H9 (cell line): ENCODE data around the gene CGB8. TPM values are rescaled to one million over a fixed set of nuclear protein-coding genes. Genes with fewer than 3 reads are reported as not detected.
A peak's percentile ranks its signal among the peaks of the same experiment; 100 is the strongest.
"Not testable (repeated sequence)": the region's sequence is repeated elsewhere in the genome, so short reads cannot be mapped to it uniquely, and the experiment has no call there.

Source experiments
- DNase-seq: peaks from one replicate; pipeline ENCODE4 v3.0.0-alpha.2; 2017
- H2AFZ ChIP-seq: one replicate; pipeline ENCODE4 v1.6.1; 2013; ENCODE audit warnings: mild to moderate bottlenecking, low read length, control low read depth, moderate library complexity
- H2AK5ac ChIP-seq: 2 replicates; pipeline ENCODE4 v1.6.1; 2013; ENCODE audit warnings: low read length, control low read depth, mixed read lengths; ENCODE audit not compliant: insufficient read length
- H2BK120ac ChIP-seq: one replicate; pipeline ENCODE4 v1.6.1; 2013; ENCODE audit warnings: low read depth, mild to moderate bottlenecking, low read length, control low read depth, inconsistent platforms; ENCODE audit not compliant: poor library complexity, severe bottlenecking
- H2BK12ac ChIP-seq: 2 replicates; pipeline ENCODE4 v1.6.1; 2013; ENCODE audit warnings: low read length, control low read depth, mixed read lengths, low read depth; ENCODE audit not compliant: insufficient read length
- H2BK15ac ChIP-seq: 2 replicates; pipeline ENCODE4 v1.6.1; 2013; ENCODE audit warnings: low read depth, low read length, control low read depth
- H2BK20ac ChIP-seq: one replicate; pipeline ENCODE4 v1.6.1; 2013; ENCODE audit warnings: low read depth, mild to moderate bottlenecking, low read length, control low read depth, inconsistent platforms; ENCODE audit not compliant: poor library complexity, severe bottlenecking
- H2BK5ac ChIP-seq: 2 replicates; pipeline ENCODE4 v1.6.1; 2013; ENCODE audit warnings: low read length, control low read depth, mixed read lengths; ENCODE audit not compliant: insufficient read length
- H3K14ac ChIP-seq: 2 replicates; pipeline ENCODE4 v1.6.1; 2013; ENCODE audit warnings: low read length, control low read depth; ENCODE audit not compliant: insufficient read depth
- H3K18ac ChIP-seq: 2 replicates; pipeline ENCODE4 v1.6.1; 2013; ENCODE audit warnings: low read depth, mild to moderate bottlenecking, mixed read lengths, low read length, control low read depth; ENCODE audit not compliant: insufficient read length
- H3K23ac ChIP-seq: 2 replicates; pipeline ENCODE4 v1.6.1; 2013; ENCODE audit warnings: low read length, control low read depth, mixed read lengths, low read depth; ENCODE audit not compliant: insufficient read length
- H3K23me2 ChIP-seq: 2 replicates; pipeline ENCODE4 v1.6.1; 2013; ENCODE audit warnings: low read depth, mild to moderate bottlenecking, mixed read lengths, low read length, control low read depth; ENCODE audit not compliant: insufficient read length, poor library complexity, severe bottlenecking
- H3K27ac ChIP-seq: 2 replicates; pipeline ENCODE4 v1.5.1; 2013; ENCODE audit warnings: low read length, control low read depth, mixed read lengths, low read depth; ENCODE audit not compliant: insufficient read length
- H3K27me3 ChIP-seq: 2 replicates; pipeline ENCODE4 v1.6.1; 2013; ENCODE audit warnings: low read length, control low read depth, inconsistent platforms; ENCODE audit not compliant: insufficient read depth
- H3K4ac ChIP-seq: 2 replicates; pipeline ENCODE4 v1.6.1; 2013; ENCODE audit warnings: low read depth, mild to moderate bottlenecking, control low read depth, inconsistent platforms, low read length, moderate library complexity
- H3K4me1 ChIP-seq: 2 replicates; pipeline ENCODE4 v1.6.1; 2013; ENCODE audit warnings: low read length, control low read depth, inconsistent platforms; ENCODE audit not compliant: insufficient read depth
- H3K4me2 ChIP-seq: 2 replicates; pipeline ENCODE4 v1.6.1; 2013; ENCODE audit warnings: low read length, control low read depth, mixed read lengths; ENCODE audit not compliant: insufficient read length, insufficient read depth
- H3K56ac ChIP-seq: 2 replicates; pipeline ENCODE4 v1.6.1; 2013; ENCODE audit warnings: low read depth, mild to moderate bottlenecking, mixed read lengths, low read length, control low read depth; ENCODE audit not compliant: insufficient read length
- H3K79me1 ChIP-seq: 2 replicates; pipeline ENCODE4 v1.6.1; 2013; ENCODE audit warnings: low read depth, mild to moderate bottlenecking, moderate library complexity, low read length, control low read depth, inconsistent platforms; ENCODE audit not compliant: insufficient read depth, poor library complexity, severe bottlenecking
- H3K79me2 ChIP-seq: 2 replicates; pipeline ENCODE4 v1.6.1; 2013; ENCODE audit warnings: low read length, control low read depth, inconsistent platforms; ENCODE audit not compliant: insufficient read depth
- H3K9ac ChIP-seq: 2 replicates; pipeline ENCODE4 v1.6.1; 2013; ENCODE audit warnings: low read length, control low read depth, mixed read lengths; ENCODE audit not compliant: insufficient read length; ENCODE audit errors: extremely low read depth
- H3K9me3 ChIP-seq: one replicate; pipeline ENCODE4 v1.6.1; 2013; ENCODE audit warnings: low read depth, low read length, inconsistent platforms; ENCODE audit not compliant: control insufficient read depth
- H3T11ph ChIP-seq: one replicate; pipeline ENCODE4 v1.6.1; 2013; ENCODE audit warnings: mild to moderate bottlenecking, low read length, control low read depth, inconsistent platforms
- H4K20me1 ChIP-seq: one replicate; pipeline ENCODE4 v1.6.1; 2013; ENCODE audit not compliant: control insufficient read depth, insufficient read length, insufficient read depth
- H4K5ac ChIP-seq: 2 replicates; pipeline ENCODE4 v1.6.1; 2013; ENCODE audit warnings: low read depth, mild to moderate bottlenecking, mixed read lengths, low read length, control low read depth; ENCODE audit not compliant: insufficient read length
- H4K8ac ChIP-seq: replicated peaks from 2 replicates; pipeline ENCODE4 v1.6.1; 2013; ENCODE audit warnings: low read length, control low read depth, mixed read lengths, low read depth; ENCODE audit not compliant: insufficient read length
- H4K91ac ChIP-seq: 2 replicates; pipeline ENCODE4 v1.6.1; 2013; ENCODE audit warnings: low read depth, mild to moderate bottlenecking, moderate library complexity, mixed read lengths, low read length, control low read depth; ENCODE audit not compliant: insufficient read length
- H3K27ac Mint-ChIP-seq, 3 experiments: 2 replicates in 2 of 3; 3 replicates in 1 of 3; pipeline ENCODE4 v1.8.0; 2020 to 2021; ENCODE audit warnings: mixed read lengths in 3 of 3, mild to moderate bottlenecking in 1 of 3, moderate library complexity in 1 of 3
- H3K27me3 Mint-ChIP-seq: 2 replicates; pipeline ENCODE4 v1.8.0; 2021; ENCODE audit warnings: low read depth, mild to moderate bottlenecking, moderate library complexity, mixed read lengths
- H3K36me3 Mint-ChIP-seq, 3 experiments: 2 replicates in 2 of 3; 3 replicates in 1 of 3; pipeline ENCODE4 v1.8.0; 2020 to 2021; ENCODE audit warnings: low read depth in 3 of 3, mixed read lengths in 3 of 3; ENCODE audit not compliant: insufficient read depth in 1 of 3
- H3K4me1 Mint-ChIP-seq, 2 experiments: 2 replicates each; pipeline ENCODE4 v1.8.0; 2020; ENCODE audit warnings: mixed read lengths in 2 of 2
- H3K4me3 Mint-ChIP-seq, 2 experiments: 2 replicates in 1 of 2; 3 replicates in 1 of 2; pipeline ENCODE4 v1.8.0; 2020 to 2021; ENCODE audit warnings: mild to moderate bottlenecking in 2 of 2, mixed read lengths in 2 of 2, moderate library complexity in 1 of 2
- H3K9me3 Mint-ChIP-seq, 2 experiments: 2 replicates in 1 of 2; 3 replicates in 1 of 2; pipeline ENCODE4 v1.8.0; 2020; ENCODE audit warnings: mild to moderate bottlenecking in 2 of 2, mixed read lengths in 2 of 2, moderate library complexity in 1 of 2
- CTCF ChIP-seq: fragments of 200-600 bp; sonication (generic); conservative IDR thresholded peaks from 3 replicates; pipeline ENCODE4 v1.8.0; 2021; ENCODE audit warnings: antibody characterized with exemption, mild to moderate bottlenecking
- WGBS: extraction: QIAGEN DNeasy Blood & Tissue Kit; methylation state at CpG from one replicate; pipeline ENCODE4 v1.1.7; 2013; ENCODE audit warnings: missing lambda C conversion rate, low lambda C conversion rate, mixed read lengths; ENCODE audit not compliant: insufficient read length; ENCODE audit errors: extremely low coverage; 5-methylcytosine and 5-hydroxymethylcytosine counted together
- total RNA-seq: library from RNA; stranded (reverse); gene quantifications from 2 replicates; pipeline ENCODE4 v1.2.1, GENCODE V29; 2021

CGB8 gene
- total RNA-seq, 1 experiment from 2014 or later, result not detected

GRCh38 chr19:49056101-49056901 lies 7.4 kb upstream of the CGB8 start:
- H4K5ac ChIP-seq, result no peak overlapping the region
- H2BK12ac ChIP-seq, result no peak overlapping the region
- H4K20me1 ChIP-seq, result no peaks in the 10 kb centered on the region
- peaks cover 79% of the 10 kb centered on the region for H3K27me3 Mint-ChIP-seq
- no peaks in the 10 kb centered on the region for H3K79me1 ChIP-seq
- no peak overlapping the region for H3K14ac ChIP-seq
- H4K91ac ChIP-seq, result no peak overlapping the region
- H2AFZ ChIP-seq, result no peak overlapping the region
- H3K23me2 ChIP-seq, result peaks cover 10% of the 10 kb centered on the region
- H3K4me2 ChIP-seq, result peak overlapping the region; percentile 52
- H3K9me3 ChIP-seq, result no peaks in the 10 kb centered on the region
- DNase-seq, result peak; percentile 79
- H3K56ac ChIP-seq, result no peak overlapping the region
- H3K4me1 Mint-ChIP-seq, result peaks cover 18 to 30% of the 10 kb centered on the region in 2 experiments
- no peak overlapping the region for H3K4ac ChIP-seq
- no peak overlapping the region for H2BK15ac ChIP-seq
- no peak overlapping the region for H2BK120ac ChIP-seq
- H3K27ac ChIP-seq, result no peak overlapping the region
- H3T11ph ChIP-seq, result no peak overlapping the region
- H3K18ac ChIP-seq, result no peak overlapping the region
- no peak overlapping the region for H2BK5ac ChIP-seq
- H3K36me3 Mint-ChIP-seq, result no peaks in the 10 kb centered on the region; a peak in 1 of 7 replicates
- H4K8ac ChIP-seq, result no peak overlapping the region
- H3K27ac Mint-ChIP-seq, result no peak overlapping the region
- no CpG with 5 or more reads among the region's 63 CpGs for WGBS
- H3K4me3 Mint-ChIP-seq, result peak overlapping the region; percentile 53 to 77
- TF ChIP-seq CTCF, result peak; percentile 45
- H2AK5ac ChIP-seq, result no peak overlapping the region
- no peaks in the 10 kb centered on the region for H3K79me2 ChIP-seq
- peaks cover 0 to 2% of the 10 kb centered on the region in 2 experiments; a peak in 1 of 5 replicates for H3K9me3 Mint-ChIP-seq
- no peak overlapping the region for H3K23ac ChIP-seq
- H3K9ac ChIP-seq, result no peak overlapping the region
- H3K4me1 ChIP-seq, result no peaks in the 10 kb centered on the region
- peaks cover 15% of the 10 kb centered on the region; the same call in 1 of the 2 replicates for H3K27me3 ChIP-seq
- no peak overlapping the region for H2BK20ac ChIP-seq

GRCh38 chr19:49050376-49051033 lies 1.6 kb upstream of the CGB8 start:
- not testable (repeated sequence) for H3K27me3 ChIP-seq, DNase-seq, H2BK20ac ChIP-seq, H3K36me3 Mint-ChIP-seq, H3K4me3 Mint-ChIP-seq, H3K9me3 Mint-ChIP-seq, H4K20me1 ChIP-seq, H3T11ph ChIP-seq, H2AFZ ChIP-seq, H3K4ac ChIP-seq, H3K23me2 ChIP-seq, H3K27ac Mint-ChIP-seq, H3K9ac ChIP-seq, H2BK12ac ChIP-seq, H3K14ac ChIP-seq, H3K4me2 ChIP-seq, H2BK5ac ChIP-seq, H4K8ac ChIP-seq, H3K79me1 ChIP-seq, H3K9me3 ChIP-seq, H4K91ac ChIP-seq, H2BK15ac ChIP-seq, H4K5ac ChIP-seq, H3K27ac ChIP-seq, H3K79me2 ChIP-seq, H3K18ac ChIP-seq, H3K56ac ChIP-seq, H3K4me1 ChIP-seq, H2BK120ac ChIP-seq, H2AK5ac ChIP-seq, H3K23ac ChIP-seq
- peaks cover 39% of the 10 kb centered on the region for H3K27me3 Mint-ChIP-seq
- WGBS, result no CpG with 5 or more reads among the region's 24 CpGs
- peaks cover 0 to 14% of the 10 kb centered on the region in 2 experiments; a peak in 2 of 4 replicates for H3K4me1 Mint-ChIP-seq
